Tibial artery (tissue), 4 donors: ENCODE data around the gene SERPINE2.

ENCODE experiments used
- DNase-seq, 2 donors: peaks; one replicate each; pipeline ENCODE4 v3.0.0-alpha.2; 2019
- H3K27ac ChIP-seq, 2 donors: fragments of 200-600 bp; sonication (generic) in 1 of 2; 1 replicate in 1 of 2; 2 replicates in 1 of 2; pipeline ENCODE4 v1.5.1; 2018 to 2019; ENCODE audit warnings: mild to moderate bottlenecking in 1 of 2
- H3K27me3 ChIP-seq, 2 donors: fragments of 200-600 bp; sonication (generic) in 1 of 2; one replicate each; pipeline versions ENCODE4 v1.5.1 to v1.6.0; 2016 to 2019
- H3K36me3 ChIP-seq, 3 donors: fragments of 200-600 bp; sonication (generic) in 2 of 3; one replicate each; pipeline ENCODE4 v1.5.1; 2016 to 2019; ENCODE audit warnings: mild to moderate bottlenecking in 2 of 3
- H3K4me1 ChIP-seq, 4 donors: fragments of 200-600 bp; sonication (generic) in 2 of 4; 1 replicate in 3 of 4; 2 replicates in 1 of 4; pipeline ENCODE4 v1.5.1; 2016 to 2019
- H3K4me3 ChIP-seq, 2 donors: fragments of 200-600 bp; sonication (generic) in 1 of 2; 1 replicate in 1 of 2; 2 replicates in 1 of 2; pipeline ENCODE4 v1.5.1; 2018 to 2019; ENCODE audit warnings: mild to moderate bottlenecking in 2 of 2
- H3K9me3 ChIP-seq, 3 donors: fragments of 200-600 bp; sonication (generic) in 1 of 3; one replicate each; pipeline ENCODE4 v1.5.1; 2016 to 2019
- intact Hi-C: fragments of 100-400 bp; cut with DNase I; formaldehyde crosslinking; loops from one replicate; pipeline ENCODE4 v1.15.0; 2023; ENCODE audit warnings: low total_unique reads
- TF ChIP-seq, protein P1 (sequence below), 2 experiments: fragments of 200-600 bp in 1 of 2; fragments of 450-650 bp in 1 of 2; IDR thresholded peaks; one replicate each; pipeline ENCODE4 v1.5.1; 2017 to 2019; ENCODE audit warnings: antibody characterized with exemption in 2 of 2, mild to moderate bottlenecking in 1 of 2, moderate library complexity in 1 of 2

Gene SERPINE2

DNA sequence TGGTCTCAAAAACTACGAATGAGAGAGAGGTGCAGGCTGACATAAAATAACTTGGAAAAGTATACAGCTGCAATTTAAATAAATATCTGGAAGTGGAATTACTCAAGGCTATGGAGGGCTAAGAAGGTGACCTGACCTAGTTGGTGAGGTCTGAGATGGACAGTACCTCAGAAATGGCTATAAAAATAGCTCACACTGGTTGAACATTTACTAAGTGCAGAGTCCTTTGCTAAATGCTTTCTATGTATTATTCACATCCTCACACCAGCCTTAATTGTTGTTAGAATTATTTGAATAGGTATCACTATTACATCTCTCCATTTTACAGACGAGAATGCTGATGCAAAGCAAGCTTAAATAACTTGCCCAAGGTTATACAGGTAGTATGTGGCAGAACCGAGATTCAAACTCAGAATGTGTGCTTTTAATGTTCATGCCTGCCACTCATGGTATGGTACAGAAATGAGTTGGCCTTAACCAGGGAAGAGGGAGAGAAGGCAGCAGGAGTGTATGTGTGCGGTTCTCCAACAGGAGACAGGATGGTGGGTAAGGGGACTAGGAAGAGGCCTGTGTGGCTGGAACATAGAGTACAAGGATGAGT lies 44.4 kb downstream of the SERPINE2 start:
- H3K27ac ChIP-seq, result no peak overlapping the region
- TF ChIP-seq, protein P1, sequence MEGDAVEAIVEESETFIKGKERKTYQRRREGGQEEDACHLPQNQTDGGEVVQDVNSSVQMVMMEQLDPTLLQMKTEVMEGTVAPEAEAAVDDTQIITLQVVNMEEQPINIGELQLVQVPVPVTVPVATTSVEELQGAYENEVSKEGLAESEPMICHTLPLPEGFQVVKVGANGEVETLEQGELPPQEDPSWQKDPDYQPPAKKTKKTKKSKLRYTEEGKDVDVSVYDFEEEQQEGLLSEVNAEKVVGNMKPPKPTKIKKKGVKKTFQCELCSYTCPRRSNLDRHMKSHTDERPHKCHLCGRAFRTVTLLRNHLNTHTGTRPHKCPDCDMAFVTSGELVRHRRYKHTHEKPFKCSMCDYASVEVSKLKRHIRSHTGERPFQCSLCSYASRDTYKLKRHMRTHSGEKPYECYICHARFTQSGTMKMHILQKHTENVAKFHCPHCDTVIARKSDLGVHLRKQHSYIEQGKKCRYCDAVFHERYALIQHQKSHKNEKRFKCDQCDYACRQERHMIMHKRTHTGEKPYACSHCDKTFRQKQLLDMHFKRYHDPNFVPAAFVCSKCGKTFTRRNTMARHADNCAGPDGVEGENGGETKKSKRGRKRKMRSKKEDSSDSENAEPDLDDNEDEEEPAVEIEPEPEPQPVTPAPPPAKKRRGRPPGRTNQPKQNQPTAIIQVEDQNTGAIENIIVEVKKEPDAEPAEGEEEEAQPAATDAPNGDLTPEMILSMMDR (IDR thresholded peaks at IDR 0.05), result no peak
- H3K36me3 ChIP-seq, result no peaks in the 10 kb centered on the region
- no peaks in the 10 kb centered on the region for H3K9me3 ChIP-seq
- no peaks in the 10 kb centered on the region for H3K27me3 ChIP-seq
- H3K4me1 ChIP-seq, result peaks cover 0 to 6% (median 2%) of the 10 kb centered on the region in 4 donors
- no peak overlapping the region for H3K4me3 ChIP-seq
- no peak for DNase-seq
- intact Hi-C loops, result loop anchor here (5.0 kb wide), 1 partner anchor 288 kb away; no protein-coding TSS in a partner anchor

DNA sequence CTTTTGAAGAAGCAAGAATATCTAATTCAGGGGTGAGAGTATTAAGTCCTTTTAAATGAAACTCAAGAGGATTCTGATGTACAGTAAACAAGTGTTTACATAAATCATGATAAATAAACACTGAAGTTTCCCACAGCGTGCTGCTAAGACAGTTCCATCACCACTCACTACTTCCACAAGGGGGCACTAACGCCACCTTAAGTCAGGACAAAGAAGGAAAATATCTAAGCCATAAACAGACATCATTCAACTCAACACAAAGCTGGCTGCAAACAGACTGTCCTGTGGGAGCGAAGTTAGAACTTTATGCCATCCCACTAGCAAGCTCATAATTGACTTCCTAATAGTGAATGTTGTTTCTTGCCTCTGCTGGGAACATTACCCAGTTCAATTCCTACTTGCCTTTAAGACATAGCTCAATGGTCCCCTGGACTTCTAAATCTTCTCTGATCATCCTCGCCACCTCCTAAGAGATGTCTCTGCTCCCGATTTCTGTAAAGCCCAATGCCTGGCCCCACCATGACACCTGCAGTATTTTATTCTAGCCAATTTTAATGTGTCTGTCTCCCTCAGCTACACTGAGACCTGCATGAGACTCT lies 45.4 kb downstream of the SERPINE2 start:
- Histone ChIP-seq H3K36me3 (no peaks in the 10 kb centered on the region), H3K9me3 (no peaks in the 10 kb centered on the region), H3K27me3 (no peaks in the 10 kb centered on the region), H3K27ac (no peak overlapping the region), H3K4me3 (no peak overlapping the region), H3K4me1 (no peaks in the 10 kb centered on the region)
- peak in 1 of 2 donors; percentile 76 for DNase-seq
- TF ChIP-seq, protein P1 (IDR thresholded peaks at IDR 0.05), result peak; percentile 73 to 75
- intact Hi-C loops, result no loop called here

DNA sequence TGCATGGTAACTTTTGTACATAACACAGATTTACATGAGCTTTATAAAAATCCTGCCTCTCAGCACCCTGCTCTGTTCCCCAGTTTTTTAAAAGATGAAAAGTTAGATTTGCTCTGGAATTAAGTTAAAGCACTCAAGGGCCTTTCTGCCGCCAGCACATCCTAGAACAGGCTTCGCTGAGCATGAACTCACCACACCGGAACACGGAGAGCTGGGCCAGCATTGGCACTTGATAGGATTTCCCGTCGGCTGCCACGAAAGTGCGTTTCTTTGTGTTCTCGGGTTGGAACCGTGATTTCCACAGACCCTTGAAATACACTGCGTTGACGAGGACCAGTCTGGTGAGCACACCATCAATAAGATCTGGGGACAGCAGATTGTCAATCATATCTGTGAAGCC lies 47.5 kb downstream of the SERPINE2 start:
- H3K27ac ChIP-seq, result no peak overlapping the region
- DNase-seq, result no peak
- intact Hi-C loops, result no loop called here
- H3K4me3 ChIP-seq, result no peak overlapping the region
- TF ChIP-seq, protein P1 (IDR thresholded peaks at IDR 0.05), result no peak
- H3K36me3 ChIP-seq, result no peaks in the 10 kb centered on the region
- no peaks in the 10 kb centered on the region for H3K27me3 ChIP-seq
- H3K4me1 ChIP-seq, result no peaks in the 10 kb centered on the region
- H3K9me3 ChIP-seq, result no peaks in the 10 kb centered on the region

DNA sequence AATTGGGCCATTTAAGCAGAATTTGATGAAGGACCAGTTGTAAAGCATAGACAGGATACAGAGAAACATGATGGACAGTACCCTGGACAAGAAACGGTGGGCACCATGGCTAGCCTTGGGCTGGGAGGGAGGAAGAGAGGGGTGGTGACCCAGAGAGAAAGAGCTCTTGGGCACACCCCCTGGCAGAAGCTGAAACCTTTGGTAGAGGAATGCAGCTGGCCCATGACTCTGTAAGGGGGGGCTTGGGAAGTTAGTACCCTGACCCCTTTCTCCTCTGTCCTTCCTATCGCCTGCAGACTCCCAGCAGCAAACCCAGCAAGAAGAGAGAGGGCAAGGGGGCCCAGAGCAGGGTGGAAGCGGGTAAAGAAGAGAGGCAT lies 49.2 kb downstream of the SERPINE2 start:
- Histone ChIP-seq H3K9me3 (no peaks in the 10 kb centered on the region), H3K36me3 (no peaks in the 10 kb centered on the region), H3K4me1 (no peaks in the 10 kb centered on the region), H3K27me3 (no peaks in the 10 kb centered on the region), H3K4me3 (no peak overlapping the region), H3K27ac (no peak overlapping the region)
- DNase-seq, result no peak
- intact Hi-C loops, result no loop called here
- TF ChIP-seq, protein P1 (IDR thresholded peaks at IDR 0.05), result no peak

DNA sequence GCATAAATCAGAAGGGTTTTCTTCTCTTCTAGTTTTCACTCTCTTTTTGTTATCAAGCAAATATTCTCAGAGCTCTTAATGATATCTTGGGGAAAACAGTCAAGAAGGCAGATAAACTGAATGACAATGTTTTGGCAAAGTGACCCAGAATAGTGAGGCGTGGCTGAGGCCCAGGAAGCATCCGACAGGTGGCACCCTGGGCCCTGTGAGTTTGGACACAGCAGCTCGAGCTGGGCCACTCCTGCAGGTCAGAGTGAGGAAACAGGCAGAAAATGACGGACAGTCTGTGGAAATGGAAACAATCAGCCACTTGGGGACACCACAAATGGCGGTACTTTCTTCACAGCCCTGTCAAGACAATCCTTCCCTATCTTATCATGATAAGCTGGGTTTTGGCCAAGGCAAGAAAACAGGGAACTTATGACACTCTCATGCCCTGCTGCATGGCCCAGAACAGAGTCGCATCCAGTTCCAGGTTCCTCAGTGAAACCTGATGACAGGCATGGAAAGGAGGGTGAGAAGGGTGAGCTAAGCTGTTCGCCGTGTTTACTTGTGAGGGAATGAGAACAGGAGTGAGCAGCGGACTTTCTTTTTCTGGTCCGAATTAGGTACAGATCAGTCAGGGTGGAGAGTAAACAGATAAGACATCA lies 49.8 kb downstream of the SERPINE2 start:
- TF ChIP-seq, protein P1 (IDR thresholded peaks at IDR 0.05), result no peak
- Histone ChIP-seq H3K4me3 (no peak overlapping the region), H3K4me1 (no peaks in the 10 kb centered on the region), H3K9me3 (no peaks in the 10 kb centered on the region), H3K36me3 (peaks cover 0 to 5% (median 0%) of the 10 kb centered on the region in 3 donors), H3K27ac (no peak overlapping the region), H3K27me3 (no peaks in the 10 kb centered on the region)
- no peak for DNase-seq
- intact Hi-C loops, result no loop called here
